IMR-90 (cell line): ENCODE data around the gene RECK. TPM values are rescaled to one million over a fixed set of nuclear protein-coding genes. Genes with fewer than 3 reads are reported as not detected.

ENCODE experiments used
- ATAC-seq: fragments of 200-7000 bp; cut with Tn5 transposase; 2 replicates; pipeline ENCODE4 v1.9.1; 2020; ENCODE audit warnings: low read depth, mild to moderate bottlenecking, moderate library complexity
- BruUV-seq: library from RNA; stranded (reverse); fragments of 400-500 nt; replicated peaks from 2 replicates; lab custom pipeline; 2021; lab: Mats Ljungman, UMichigan
- CTCF ChIA-PET: fragments of 300-600 bp; formaldehyde crosslinking; extraction: SDS; loops from one replicate; lab custom pipeline; 2021; ENCODE audit warnings: antibody characterized with exemption; lab: Yijun Ruan, JAX
- POLR2A ChIA-PET: fragments of 300-600 bp; sonication (Branson Sonifier 250); formaldehyde crosslinking; loops from one replicate; lab custom pipeline; 2022; ENCODE audit warnings: antibody characterized with exemption; ENCODE audit not compliant: unreplicated experiment; lab: Charles Lee
- DNase-seq: peaks from one replicate; pipeline ENCODE4 v3.0.0; 2013
- H2AFZ ChIP-seq: replicated peaks from 2 replicates; pipeline ENCODE3; 2013; ENCODE audit warnings: low read length, mild to moderate bottlenecking; ENCODE audit not compliant: poor library complexity
- H2AK5ac ChIP-seq: 2 replicates; pipeline ENCODE4 v1.6.1; 2013; ENCODE audit warnings: low read depth, low read length, inconsistent platforms
- H2AK9ac ChIP-seq: replicated peaks from 2 replicates; pipeline ENCODE3; 2013; ENCODE audit warnings: mild to moderate bottlenecking, low read depth, low read length, moderate library complexity; ENCODE audit not compliant: poor library complexity
- H2BK120ac ChIP-seq: 2 replicates; pipeline ENCODE4 v1.6.1; 2013; ENCODE audit warnings: low read depth, low read length, inconsistent platforms
- H2BK15ac ChIP-seq: 3 replicates; pipeline ENCODE4 v1.6.1; 2013; ENCODE audit warnings: low read depth, low read length, inconsistent platforms
- H2BK20ac ChIP-seq: 2 replicates; pipeline ENCODE4 v1.6.1; 2013; ENCODE audit warnings: low read depth, mild to moderate bottlenecking, inconsistent platforms, low read length, moderate library complexity
- H2BK5ac ChIP-seq: 2 replicates; pipeline ENCODE4 v1.6.1; 2013; ENCODE audit warnings: mild to moderate bottlenecking, low read depth, low read length, inconsistent platforms; ENCODE audit not compliant: poor library complexity, severe bottlenecking
- H3K14ac ChIP-seq: replicated peaks from 2 replicates; pipeline ENCODE4 v1.6.1; 2013; ENCODE audit warnings: low read depth, low read length, inconsistent platforms
- H3K18ac ChIP-seq: 2 replicates; pipeline ENCODE4 v1.6.1; 2013; ENCODE audit warnings: low read depth, low read length, control low read depth
- H3K23ac ChIP-seq: 2 replicates; pipeline ENCODE4 v1.6.1; 2013; ENCODE audit warnings: low read depth, low read length, inconsistent platforms
- H3K27ac ChIP-seq: 2 replicates; pipeline ENCODE4 v1.5.1; 2013; ENCODE audit warnings: mild to moderate bottlenecking, control low read depth, low read length; ENCODE audit not compliant: insufficient read depth
- H3K27me3 ChIP-seq: 2 replicates; pipeline ENCODE4 v1.6.1; 2013; ENCODE audit warnings: low read length; ENCODE audit not compliant: control insufficient read depth, insufficient read depth
- H3K36me3 ChIP-seq: 2 replicates; pipeline ENCODE4 v1.6.1; 2013; ENCODE audit warnings: low read length, mixed read lengths; ENCODE audit not compliant: control insufficient read depth, insufficient read depth
- H3K4ac ChIP-seq: 2 replicates; pipeline ENCODE4 v1.6.1; 2013; ENCODE audit warnings: low read depth, low read length, inconsistent platforms
- H3K4me1 ChIP-seq: 2 replicates; pipeline ENCODE4 v1.6.1; 2013; ENCODE audit warnings: low read length, mixed read lengths; ENCODE audit not compliant: control insufficient read depth, insufficient read depth
- H3K4me2 ChIP-seq: 2 replicates; pipeline ENCODE4 v1.6.1; 2013; ENCODE audit warnings: low read depth, mild to moderate bottlenecking, control low read depth, low read length, moderate library complexity
- H3K4me3 ChIP-seq: 2 replicates; pipeline ENCODE4 v1.5.1; 2013; ENCODE audit warnings: low read depth, mild to moderate bottlenecking, control low read depth, low read length, moderate library complexity; ENCODE audit not compliant: insufficient read depth
- H3K56ac ChIP-seq: 2 replicates; pipeline ENCODE4 v1.6.1; 2013; ENCODE audit warnings: low read length, inconsistent platforms; ENCODE audit not compliant: insufficient read depth; ENCODE audit errors: extremely low read depth
- H3K79me1 ChIP-seq, 2 experiments: 2 replicates each; pipeline ENCODE4 v1.6.1; 2013; ENCODE audit warnings: low read length in 2 of 2, inconsistent platforms in 1 of 2, low read depth in 1 of 2
- H3K9ac ChIP-seq: 2 replicates; pipeline ENCODE4 v1.6.1; 2013; ENCODE audit warnings: low read depth, low read length, control low read depth
- H3K9me1 ChIP-seq: 2 replicates; pipeline ENCODE4 v1.6.1; 2013; ENCODE audit warnings: low read length, inconsistent platforms; ENCODE audit not compliant: insufficient read depth
- H3K9me3 ChIP-seq: 2 replicates; pipeline ENCODE4 v1.6.1; 2013; ENCODE audit warnings: low read length; ENCODE audit not compliant: control insufficient read depth, insufficient read depth
- H4K20me1 ChIP-seq: 2 replicates; pipeline ENCODE4 v1.6.1; 2013; ENCODE audit warnings: low read length, inconsistent platforms; ENCODE audit not compliant: insufficient read depth
- H4K5ac ChIP-seq: 2 replicates; pipeline ENCODE4 v1.6.1; 2013; ENCODE audit warnings: mild to moderate bottlenecking, low read depth, low read length, control low read depth
- H4K8ac ChIP-seq, 2 experiments: 2 replicates each; pipeline ENCODE4 v1.6.1; 2013; ENCODE audit warnings: low read depth in 2 of 2, low read length in 2 of 2, control low read depth in 1 of 2, inconsistent platforms in 1 of 2
- H4K91ac ChIP-seq: 2 replicates; pipeline ENCODE4 v1.6.1; 2013; ENCODE audit warnings: low read depth, low read length, inconsistent platforms; ENCODE audit not compliant: insufficient read depth
- BHLHE40 ChIP-seq: fragments of 150-350 bp; IDR thresholded peaks from 2 replicates; pipeline ENCODE4 v1.6.1; 2016; ENCODE audit warnings: mild to moderate bottlenecking, low read depth, low read length
- CEBPB ChIP-seq: IDR thresholded peaks from 2 replicates; pipeline ENCODE4 v1.6.1; 2012; ENCODE audit warnings: low read depth, low read length, improper control_type of control experiment
- CHD1 ChIP-seq: IDR thresholded peaks from 2 replicates; pipeline ENCODE4 v1.6.1; 2012; ENCODE audit warnings: low read depth, low read length, improper control_type of control experiment
- FOS ChIP-seq: fragments of 150-350 bp; IDR thresholded peaks from 2 replicates; pipeline ENCODE4 v1.6.1; 2016; ENCODE audit warnings: low read depth, low read length
- MAFK ChIP-seq: IDR thresholded peaks from 2 replicates; pipeline ENCODE4 v1.6.1; 2012; ENCODE audit warnings: low read depth, low read length, improper control_type of control experiment
- MXI1 ChIP-seq: IDR thresholded peaks from 2 replicates; pipeline ENCODE4 v1.6.1; 2012; ENCODE audit warnings: low read depth, mild to moderate bottlenecking, low read length, moderate library complexity, borderline replicate concordance
- NFE2L2 ChIP-seq: fragments of 150-350 bp; IDR thresholded peaks from 2 replicates; pipeline ENCODE4 v1.6.1; 2016; ENCODE audit warnings: low read depth, mild to moderate bottlenecking, low read length
- RAD21 ChIP-seq: IDR thresholded peaks from 2 replicates; pipeline ENCODE4 v1.6.1; 2012; ENCODE audit warnings: low read length, improper control_type of control experiment
- RCOR1 ChIP-seq: IDR thresholded peaks from 2 replicates; pipeline ENCODE4 v1.6.1; 2012; ENCODE audit warnings: mild to moderate bottlenecking, low read length, improper control_type of control experiment; ENCODE audit not compliant: insufficient replicate concordance
- SMC3 ChIP-seq: fragments of 150-350 bp; IDR thresholded peaks from 2 replicates; pipeline ENCODE4 v1.6.1; 2016; ENCODE audit warnings: low read depth, mild to moderate bottlenecking, antibody characterized with exemption, low read length, moderate library complexity
- WGBS, 2 experiments: methylation state at CpG; one replicate each; pipeline versions ENCODE4 v1.1.5 to v1.1.7; 2013; ENCODE audit warnings: missing lambda C conversion rate in 2 of 2; ENCODE audit not compliant: insufficient read length in 1 of 2; ENCODE audit errors: extremely low coverage in 2 of 2; 5-methylcytosine and 5-hydroxymethylcytosine counted together
- dilution Hi-C: fragments of 300-500 bp; cut with HindIII; formaldehyde crosslinking; loops from one replicate; pipeline ENCODE4 v1.14.3; 2018; ENCODE audit warnings: low sequenced_read_pairs; ENCODE audit not compliant: unreplicated experiment
- in situ Hi-C: fragments of 300-500 bp; cut with MboI; formaldehyde crosslinking; loops from 3 replicates; pipeline ENCODE4 v1.14.3; 2019; ENCODE audit warnings: low sequenced_read_pairs, inconsistent platforms, mixed read lengths
- intact Hi-C: fragments of 100-400 bp; cut with micrococcal nuclease; formaldehyde crosslinking; loops from 2 replicates; pipeline ENCODE4 v1.10.0; 2022
- polyA plus RNA-seq, 3 experiments: library from polyadenylated mRNA; depleted of rRNA; stranded (reverse); fragments of >200 nt; gene quantifications; 2 replicates each; pipeline ENCODE4 v1.2.3, GENCODE V29; 2012; ENCODE audit warnings: low replicate concordance in 1 of 3
- total RNA-seq: library from RNA; depleted of rRNA; stranded (reverse); fragments of >200 nt; gene quantifications from 2 replicates; pipeline ENCODE4 v1.2.3, GENCODE V29; 2012
- TF ChIP-seq, protein P1 (sequence below): fragments of 150-350 bp; IDR thresholded peaks from 2 replicates; pipeline ENCODE4 v1.6.1; 2017; ENCODE audit warnings: mild to moderate bottlenecking, antibody characterized with exemption, low read length, low read depth

RECK gene
- total and polyA plus RNA-seq, 2 of the 4 experiments (the other 2 are of a cell fraction) = 23.5 to 44.0 TPM

DNA sequence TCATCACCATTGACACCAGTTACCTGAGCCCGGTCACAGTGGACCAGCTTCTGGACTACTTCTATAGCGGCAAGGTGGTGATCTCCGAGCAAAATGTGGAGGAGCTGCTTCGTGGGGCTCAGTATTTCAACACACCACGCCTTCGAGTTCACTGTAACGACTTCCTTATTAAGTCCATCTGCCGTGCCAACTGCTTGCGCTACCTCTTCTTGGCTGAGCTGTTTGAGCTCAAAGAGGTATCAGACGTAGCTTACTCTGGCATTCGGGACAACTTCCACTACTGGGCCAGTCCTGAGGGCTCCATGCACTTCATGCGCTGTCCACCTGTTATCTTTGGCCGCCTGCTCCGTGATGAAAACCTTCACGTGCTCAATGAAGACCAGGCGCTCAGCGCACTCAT lies 133.0 kb downstream of the RECK start:
- Histone ChIP-seq H2AFZ (no peak overlapping the region), H4K8ac (no peak overlapping the region), H4K5ac (no peak overlapping the region), H3K9me1 (peaks cover 4% of the 10 kb centered on the region; the same call in 1 of the 2 replicates), H3K79me1 (no peaks in the 10 kb centered on the region), H3K14ac (no peak overlapping the region), H3K36me3 (no peaks in the 10 kb centered on the region), H2BK5ac (no peak overlapping the region), H3K27me3 (no peaks in the 10 kb centered on the region; the same call in 1 of the 2 replicates), H3K56ac (no peak overlapping the region), H2AK5ac (no peak overlapping the region), H2AK9ac (no peak overlapping the region), H3K18ac (no peak overlapping the region), H2BK15ac (no peak overlapping the region), H3K27ac (no peak overlapping the region), H3K9me3 (no peaks in the 10 kb centered on the region), H3K9ac (no peak overlapping the region), H3K4me3 (no peak overlapping the region), H3K4me2 (no peak overlapping the region), H2BK20ac (no peak overlapping the region), H4K20me1 (no peaks in the 10 kb centered on the region), H3K23ac (no peak overlapping the region), H4K91ac (no peak overlapping the region), H3K4ac (no peak overlapping the region), H2BK120ac (no peak overlapping the region), H3K4me1 (peaks cover 12% of the 10 kb centered on the region)
- no TSS peak for BruUV-seq
- no peak for TF ChIP-seq FOS
- TF ChIP-seq MXI1 = no peak
- TF ChIP-seq, protein P1, sequence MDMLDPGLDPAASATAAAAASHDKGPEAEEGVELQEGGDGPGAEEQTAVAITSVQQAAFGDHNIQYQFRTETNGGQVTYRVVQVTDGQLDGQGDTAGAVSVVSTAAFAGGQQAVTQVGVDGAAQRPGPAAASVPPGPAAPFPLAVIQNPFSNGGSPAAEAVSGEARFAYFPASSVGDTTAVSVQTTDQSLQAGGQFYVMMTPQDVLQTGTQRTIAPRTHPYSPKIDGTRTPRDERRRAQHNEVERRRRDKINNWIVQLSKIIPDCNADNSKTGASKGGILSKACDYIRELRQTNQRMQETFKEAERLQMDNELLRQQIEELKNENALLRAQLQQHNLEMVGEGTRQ = no peak
- no peak for TF ChIP-seq RCOR1
- no peak for TF ChIP-seq CHD1
- no peak for TF ChIP-seq MAFK
- no peak for TF ChIP-seq SMC3
- no peak for TF ChIP-seq NFE2L2
- TF ChIP-seq RAD21 = no peak
- no peak for TF ChIP-seq CEBPB
- no peak for TF ChIP-seq BHLHE40
- POLR2A ChIA-PET = no interaction called here
- 92% methylated on average over 11 of the region's 17 CpGs; no CpG with 5 or more reads in 1 of the 2 experiments for WGBS, 2 experiments
- ATAC-seq = no peak
- in situ Hi-C loops = loop anchor here (10.0 kb wide), 1 partner anchor 205 kb away; no protein-coding TSS in a partner anchor
- intact Hi-C loops = no loop called here
- dilution Hi-C loops = no loop called here
- no peak for DNase-seq
- CTCF ChIA-PET = interaction anchor here (1.2 kb wide), 1 partner anchor 67 kb away, joined by 3 read pairs; no protein-coding TSS in a partner anchor
